IgD-negative memory B cell (primary cell): Measurements from ENCODE around the gene PHACTR1. TPM values are rescaled to one million over a fixed set of nuclear protein-coding genes. Genes with fewer than 3 reads are reported as not detected.

Source experiments
- H3K27ac Mint-ChIP-seq, 3 donors: one replicate each; pipeline ENCODE4 v1.8.0; 2020 to 2022; ENCODE audit warnings: mild to moderate bottlenecking in 3 of 3, mixed read lengths in 3 of 3, moderate library complexity in 1 of 3
- H3K27me3 Mint-ChIP-seq: one replicate; pipeline ENCODE4 v1.8.0; 2021; ENCODE audit warnings: mixed read lengths
- H3K36me3 Mint-ChIP-seq: one replicate; pipeline ENCODE4 v1.8.0; 2020; ENCODE audit warnings: mild to moderate bottlenecking, mixed read lengths
- H3K4me1 Mint-ChIP-seq, 3 donors: one replicate each; pipeline ENCODE4 v1.8.0; 2020 to 2022; ENCODE audit warnings: mixed read lengths in 3 of 3, mild to moderate bottlenecking in 1 of 3
- H3K4me3 Mint-ChIP-seq, 4 donors: one replicate each; pipeline ENCODE4 v1.8.0; 2020 to 2022; ENCODE audit warnings: mild to moderate bottlenecking in 4 of 4, mixed read lengths in 4 of 4, moderate library complexity in 3 of 4
- H3K9me3 Mint-ChIP-seq, 3 donors: one replicate each; pipeline ENCODE4 v1.8.0; 2020 to 2021; ENCODE audit warnings: mixed read lengths in 3 of 3, mild to moderate bottlenecking in 1 of 3
- polyA plus RNA-seq: library from polyadenylated mRNA; unstranded; fragments of 300-500 nt; fragmentation: Illumina TruSeq; gene quantifications from one replicate; pipeline ENCODE4 v1.2.3, GENCODE V29; 2021

Gene PHACTR1
- polyA plus RNA-seq, 1 donor from 2014 or later = 12.8 TPM

- Mint-ChIP-seq H3K27me3 (peaks cover 32% of the 10 kb centered on the region), H3K4me3 (no peak overlapping the region), H3K36me3 (no peaks in the 10 kb centered on the region), H3K27ac (no peak overlapping the region), H3K4me1 (peaks cover 8 to 12% (median 9%) of the 10 kb centered on the region in 3 donors), H3K9me3 (no peaks in the 10 kb centered on the region)
These were observed 509.5 kb downstream of the PHACTR1 start for GRCh38 chr6:13226071-13226470.

GRCh38 chr6:13228264-13229204 lies 512.0 kb downstream of the PHACTR1 start:
- H3K4me1 Mint-ChIP-seq = peaks cover 8 to 11% (median 9%) of the 10 kb centered on the region in 3 donors
- H3K36me3 Mint-ChIP-seq = no peaks in the 10 kb centered on the region
- H3K4me3 Mint-ChIP-seq = peak overlapping the region in 1 of 4 donors; percentile 82
- H3K27me3 Mint-ChIP-seq = peaks cover 47% of the 10 kb centered on the region
- no peaks in the 10 kb centered on the region for H3K9me3 Mint-ChIP-seq
- no peak overlapping the region for H3K27ac Mint-ChIP-seq

- Mint-ChIP-seq H3K27ac (peak overlapping the region in 2 of 3 donors; percentile 19 to 27), H3K4me1 (peaks cover 8 to 11% (median 9%) of the 10 kb centered on the region in 3 donors), H3K4me3 (peak overlapping the region in 2 of 4 donors; percentile 61 to 82), H3K27me3 (peaks cover 44% of the 10 kb centered on the region), H3K9me3 (no peaks in the 10 kb centered on the region), H3K36me3 (no peaks in the 10 kb centered on the region)
These were observed 512.9 kb downstream of the PHACTR1 start for GRCh38 chr6:13229205-13230085.

- H3K9me3 Mint-ChIP-seq = no peaks in the 10 kb centered on the region
- H3K4me1 Mint-ChIP-seq = peaks cover 14 to 20% (median 19%) of the 10 kb centered on the region in 3 donors
- H3K27me3 Mint-ChIP-seq = peaks cover 45% of the 10 kb centered on the region
- H3K27ac Mint-ChIP-seq = peak overlapping the region in 2 of 3 donors; percentile 44 to 64
- no peak overlapping the region for H3K4me3 Mint-ChIP-seq
- no peaks in the 10 kb centered on the region for H3K36me3 Mint-ChIP-seq
These were observed 516.5 kb downstream of the PHACTR1 start for GRCh38 chr6:13233106-13233505.

GRCh38 chr6:13234130-13234529 lies 517.6 kb downstream of the PHACTR1 start:
- H3K9me3 Mint-ChIP-seq = no peaks in the 10 kb centered on the region
- no peaks in the 10 kb centered on the region for H3K36me3 Mint-ChIP-seq
- H3K27ac Mint-ChIP-seq = no peak overlapping the region
- peaks cover 14 to 19% (median 18%) of the 10 kb centered on the region in 3 donors for H3K4me1 Mint-ChIP-seq
- H3K27me3 Mint-ChIP-seq = peaks cover 38% of the 10 kb centered on the region
- no peak overlapping the region for H3K4me3 Mint-ChIP-seq

- Mint-ChIP-seq H3K4me3 (no peak overlapping the region), H3K27ac (no peak overlapping the region), H3K9me3 (peaks cover 0 to 3% (median 0%) of the 10 kb centered on the region in 3 donors), H3K4me1 (peaks cover 7 to 10% (median 8%) of the 10 kb centered on the region in 3 donors), H3K36me3 (no peaks in the 10 kb centered on the region), H3K27me3 (peaks cover 36% of the 10 kb centered on the region)
These were observed 518.8 kb downstream of the PHACTR1 start for GRCh38 chr6:13235339-13235738.

- Mint-ChIP-seq H3K36me3 (no peaks in the 10 kb centered on the region), H3K27ac (no peak overlapping the region), H3K4me3 (no peak overlapping the region), H3K4me1 (peaks cover 7 to 10% (median 8%) of the 10 kb centered on the region in 3 donors), H3K9me3 (peaks cover 0 to 3% (median 0%) of the 10 kb centered on the region in 3 donors), H3K27me3 (peaks cover 36% of the 10 kb centered on the region)
These were observed 520.8 kb downstream of the PHACTR1 start for GRCh38 chr6:13237318-13237717.

GRCh38 chr6:13238017-13238416 lies 521.5 kb downstream of the PHACTR1 start:
- peaks cover 0 to 3% (median 0%) of the 10 kb centered on the region in 3 donors for H3K9me3 Mint-ChIP-seq
- H3K27me3 Mint-ChIP-seq = peaks cover 31% of the 10 kb centered on the region
- no peaks in the 10 kb centered on the region for H3K36me3 Mint-ChIP-seq
- H3K4me1 Mint-ChIP-seq = peaks cover 7 to 10% (median 8%) of the 10 kb centered on the region in 3 donors
- H3K27ac Mint-ChIP-seq = no peak overlapping the region
- no peak overlapping the region for H3K4me3 Mint-ChIP-seq

- Mint-ChIP-seq H3K4me1 (peaks cover 7 to 10% (median 8%) of the 10 kb centered on the region in 3 donors), H3K9me3 (peaks cover 0 to 3% (median 0%) of the 10 kb centered on the region in 3 donors)
These were observed 522.2 kb downstream of the PHACTR1 start for GRCh38 chr6:13238640-13239216.

GRCh38 chr6:13239530-13240455 lies 523.2 kb downstream of the PHACTR1 start:
- peaks cover 2% of the 10 kb centered on the region for H3K36me3 Mint-ChIP-seq
- peaks cover 28% of the 10 kb centered on the region for H3K27me3 Mint-ChIP-seq
- peaks cover 0 to 3% (median 3%) of the 10 kb centered on the region in 3 donors for H3K9me3 Mint-ChIP-seq
- no peak overlapping the region for H3K27ac Mint-ChIP-seq
- H3K4me1 Mint-ChIP-seq = peaks cover 7 to 10% (median 8%) of the 10 kb centered on the region in 3 donors
- H3K4me3 Mint-ChIP-seq = no peak overlapping the region

More at GRCh38 chr6:13238640-13239216, 522.2 kb downstream of the PHACTR1 start:
- Mint-ChIP-seq H3K36me3 (no peaks in the 10 kb centered on the region), H3K27me3 (peaks cover 28% of the 10 kb centered on the region), H3K27ac (no peak overlapping the region), H3K4me3 (no peak overlapping the region)

GRCh38 chr6:13241364-13241763 lies 524.8 kb downstream of the PHACTR1 start:
- Mint-ChIP-seq H3K36me3 (peaks cover 2% of the 10 kb centered on the region), H3K4me3 (no peak overlapping the region), H3K4me1 (peaks cover 0 to 1% (median 0%) of the 10 kb centered on the region in 3 donors), H3K9me3 (peaks cover 0 to 3% (median 3%) of the 10 kb centered on the region in 3 donors), H3K27me3 (peaks cover 18% of the 10 kb centered on the region), H3K27ac (no peak overlapping the region)

- H3K4me1 Mint-ChIP-seq = no peaks in the 10 kb centered on the region
- H3K4me3 Mint-ChIP-seq = no peak overlapping the region
- no peak overlapping the region for H3K27ac Mint-ChIP-seq
- peaks cover 18% of the 10 kb centered on the region for H3K27me3 Mint-ChIP-seq
- peaks cover 0 to 3% (median 3%) of the 10 kb centered on the region in 3 donors for H3K9me3 Mint-ChIP-seq
- peaks cover 2% of the 10 kb centered on the region for H3K36me3 Mint-ChIP-seq
These were observed 525.6 kb downstream of the PHACTR1 start for GRCh38 chr6:13242178-13242577.

- Mint-ChIP-seq H3K9me3 (peaks cover 0 to 3% (median 3%) of the 10 kb centered on the region in 3 donors), H3K4me1 (no peaks in the 10 kb centered on the region), H3K4me3 (no peak overlapping the region), H3K36me3 (peaks cover 2% of the 10 kb centered on the region), H3K27ac (no peak overlapping the region), H3K27me3 (peaks cover 18% of the 10 kb centered on the region)
These were observed 526.0 kb downstream of the PHACTR1 start for GRCh38 chr6:13242590-13242989.
